ENCODE data around the gene ITPR2.

DNA sequence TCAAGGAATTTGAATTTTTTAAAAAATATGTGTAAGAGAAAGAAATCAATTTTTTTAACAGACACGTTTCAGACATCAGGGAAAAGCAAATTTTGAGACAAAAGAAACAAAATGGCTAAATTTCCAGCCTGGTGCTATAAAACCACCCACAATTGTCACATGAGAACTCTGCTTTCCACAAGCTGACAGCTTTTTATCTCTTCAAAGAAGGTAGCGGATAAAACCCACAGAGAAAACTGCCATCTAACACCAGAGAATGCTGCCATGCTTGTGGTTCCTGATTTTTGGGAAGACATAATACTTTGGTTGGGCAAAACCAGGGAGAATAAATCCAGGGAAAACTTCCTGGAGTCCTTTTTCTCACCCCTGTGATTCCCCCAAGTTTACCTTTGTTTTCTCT, 10.3 kb upstream of the ITPR2 start:
- TF ChIP-seq EZH2phosphoT487 (IDR thresholded peaks at IDR 0.05; ENCODE audit: low read depth), result no peak
- no peak for TF ChIP-seq CTCF (IDR thresholded peaks at IDR 0.05; ENCODE audit: low read depth, low read length)

All from OCI-LY3 (cell line).